Left lung (tissue), 10 donors: ENCODE results near the gene E2F3. TPM values are rescaled to one million over a fixed set of nuclear protein-coding genes. Genes with fewer than 3 reads are reported as not detected.

ENCODE experiments used
- ATAC-seq: fragments of 200-7000 bp; cut with Tn5 transposase; one replicate; pipeline ENCODE4 v1.9.1; 2020; ENCODE audit warnings: moderate library complexity
- DNase-seq, 4 donors: peaks; one replicate each; pipeline ENCODE4 v3.0.0-alpha.2; 2013 to 2020
- H3K27ac ChIP-seq, 2 donors: fragments of 200-600 bp; sonication (generic) in 1 of 2; one replicate each; pipeline versions ENCODE4 v1.5.0 to v1.8.0; 2020 to 2021
- H3K27me3 ChIP-seq, 2 donors: fragments of 200-600 bp; sonication (generic) in 1 of 2; one replicate each; pipeline versions ENCODE4 v1.5.0 to v1.8.0; 2020 to 2021
- H3K36me3 ChIP-seq, 2 donors: fragments of 200-600 bp; sonication (generic) in 1 of 2; one replicate each; pipeline versions ENCODE4 v1.5.0 to v1.8.0; 2020 to 2021
- H3K4me1 ChIP-seq, 2 donors: fragments of 200-600 bp; one replicate each; pipeline ENCODE4 v1.8.0; 2021
- H3K4me3 ChIP-seq, 2 donors: fragments of 200-600 bp; sonication (generic) in 1 of 2; one replicate each; pipeline versions ENCODE4 v1.5.0 to v1.8.0; 2020 to 2021; ENCODE audit warnings: mild to moderate bottlenecking in 1 of 2
- H3K9me3 ChIP-seq, 2 donors: fragments of 200-600 bp; sonication (generic) in 1 of 2; one replicate each; pipeline versions ENCODE4 v1.5.0 to v1.8.0; 2020 to 2021
- intact Hi-C, 2 donors: fragments of 100-400 bp; cut with DNase I; formaldehyde crosslinking; loops; one replicate each; pipeline versions ENCODE4 v1.11.2 to v1.14.2; 2022
- polyA plus RNA-seq, 6 donors: library from polyadenylated mRNA; unstranded; fragments of 120-200 nt; gene quantifications; one replicate each; pipeline ENCODE4 v1.2.1, GENCODE V29; 2013; ENCODE audit not compliant: insufficient read length in 6 of 6
- total RNA-seq, 2 donors: library from RNA; stranded (reverse); fragmentation: NEBNext Ultra II Directional; extraction: Animal tissue kit (Norgen Biotek cat#: 25700); gene quantifications; one replicate each; pipeline ENCODE4 v1.2.1, GENCODE V29; 2021
- TF ChIP-seq, protein P1 (sequence below), 2 donors: fragments of 200-600 bp; sonication (generic) in 1 of 2; IDR thresholded peaks; one replicate each; pipeline versions ENCODE4 v1.5.0 to v1.8.0; 2021; ENCODE audit warnings: antibody characterized with exemption in 2 of 2
- donor health status: DM: no; HTN: yes; CAD: no.
- donor health status: DM: no; HTN: no; CAD: no.

Gene E2F3
- total and polyA plus RNA-seq, 8 donors: 11.4 to 18.6 (median 15.1) TPM

GRCh38 chr6:20400456-20401204 is 1.0 kb upstream of the E2F3 start:
- peak overlapping the region; percentile 57 to 87 for H3K4me3 ChIP-seq
- no peak for ATAC-seq
- DNase-seq: peak; percentile 8 to 76 (median 38)
- H3K27ac ChIP-seq: peak overlapping the region; percentile 64 to 86
- intact Hi-C loops: no loop called here
- H3K4me1 ChIP-seq: peaks cover 0 to 24% of the 10 kb centered on the region in 2 donors
- no peaks in the 10 kb centered on the region for H3K9me3 ChIP-seq
- H3K36me3 ChIP-seq: no peaks in the 10 kb centered on the region
- TF ChIP-seq, protein P1, sequence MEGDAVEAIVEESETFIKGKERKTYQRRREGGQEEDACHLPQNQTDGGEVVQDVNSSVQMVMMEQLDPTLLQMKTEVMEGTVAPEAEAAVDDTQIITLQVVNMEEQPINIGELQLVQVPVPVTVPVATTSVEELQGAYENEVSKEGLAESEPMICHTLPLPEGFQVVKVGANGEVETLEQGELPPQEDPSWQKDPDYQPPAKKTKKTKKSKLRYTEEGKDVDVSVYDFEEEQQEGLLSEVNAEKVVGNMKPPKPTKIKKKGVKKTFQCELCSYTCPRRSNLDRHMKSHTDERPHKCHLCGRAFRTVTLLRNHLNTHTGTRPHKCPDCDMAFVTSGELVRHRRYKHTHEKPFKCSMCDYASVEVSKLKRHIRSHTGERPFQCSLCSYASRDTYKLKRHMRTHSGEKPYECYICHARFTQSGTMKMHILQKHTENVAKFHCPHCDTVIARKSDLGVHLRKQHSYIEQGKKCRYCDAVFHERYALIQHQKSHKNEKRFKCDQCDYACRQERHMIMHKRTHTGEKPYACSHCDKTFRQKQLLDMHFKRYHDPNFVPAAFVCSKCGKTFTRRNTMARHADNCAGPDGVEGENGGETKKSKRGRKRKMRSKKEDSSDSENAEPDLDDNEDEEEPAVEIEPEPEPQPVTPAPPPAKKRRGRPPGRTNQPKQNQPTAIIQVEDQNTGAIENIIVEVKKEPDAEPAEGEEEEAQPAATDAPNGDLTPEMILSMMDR (IDR thresholded peaks at IDR 0.05): peak; percentile 23 to 26
- no peaks in the 10 kb centered on the region for H3K27me3 ChIP-seq

DNA sequence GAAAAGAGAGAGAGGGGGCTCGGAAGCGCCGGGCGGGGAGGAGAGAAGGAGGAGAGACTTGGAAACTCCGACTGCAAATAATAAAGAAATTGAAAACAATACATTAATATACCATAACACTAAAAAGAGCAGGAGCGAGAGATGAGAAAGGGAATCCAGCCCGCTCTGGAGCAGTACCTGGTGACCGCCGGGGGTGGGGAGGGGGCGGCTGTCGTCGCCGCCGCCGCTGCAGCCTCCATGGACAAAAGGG is 338 bp downstream of the E2F3 start:
- ATAC-seq: no peak
- no peaks in the 10 kb centered on the region for H3K36me3 ChIP-seq
- DNase-seq: no peak
- H3K4me3 ChIP-seq: peak overlapping the region; percentile 76 to 87
- intact Hi-C loops: no loop called here
- H3K4me1 ChIP-seq: peaks cover 0 to 34% of the 10 kb centered on the region in 2 donors
- H3K27ac ChIP-seq: peak overlapping the region; percentile 91 to 96
- H3K27me3 ChIP-seq: no peaks in the 10 kb centered on the region
- no peaks in the 10 kb centered on the region for H3K9me3 ChIP-seq
- TF ChIP-seq, protein P1 (IDR thresholded peaks at IDR 0.05): no peak

DNA sequence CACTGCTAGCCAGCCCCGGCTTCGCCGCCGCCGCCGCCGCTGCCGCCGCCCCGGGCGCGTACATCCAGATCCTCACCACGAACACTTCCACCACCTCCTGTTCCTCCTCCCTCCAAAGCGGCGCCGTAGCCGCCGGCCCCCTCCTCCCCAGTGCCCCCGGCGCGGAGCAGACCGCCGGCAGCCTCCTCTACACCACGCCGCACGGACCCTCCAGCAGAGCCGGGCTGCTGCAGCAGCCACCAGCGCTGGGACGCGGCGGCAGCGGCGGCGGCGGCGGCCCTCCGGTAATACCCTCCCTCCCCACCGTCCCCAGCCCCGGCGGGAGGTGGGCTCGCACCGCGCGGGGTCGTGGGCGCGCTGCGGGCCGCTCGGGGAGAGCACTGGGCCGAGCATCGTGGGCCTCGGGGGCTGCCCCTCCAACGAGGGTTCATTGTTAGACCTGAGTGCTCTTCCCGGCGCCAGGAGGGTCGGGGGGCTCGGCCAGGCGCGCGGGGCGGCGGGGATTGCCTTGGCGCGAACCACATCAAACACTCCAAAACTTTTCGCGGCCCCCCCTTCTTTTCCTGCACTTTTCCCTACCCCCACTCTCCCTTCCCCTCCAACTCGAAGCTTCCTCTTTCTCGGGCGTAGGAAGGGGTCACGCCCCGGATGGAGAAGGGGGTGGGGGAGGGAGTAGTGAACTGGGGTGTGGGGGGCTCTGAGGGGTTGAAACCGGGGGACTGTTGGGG is 827 bp downstream of the E2F3 start:
- Histone ChIP-seq H3K36me3 (no peaks in the 10 kb centered on the region), H3K9me3 (no peaks in the 10 kb centered on the region), H3K27ac (peak overlapping the region; percentile 91 to 96), H3K4me1 (peaks cover 0 to 39% of the 10 kb centered on the region in 2 donors), H3K4me3 (peak overlapping the region; percentile 76 to 87), H3K27me3 (no peaks in the 10 kb centered on the region)
- ATAC-seq (peak; percentile 30), DNase-seq (peak; percentile 36 to 91 (median 62))
- intact Hi-C loops: no loop called here
- TF ChIP-seq, protein P1 (IDR thresholded peaks at IDR 0.05): no peak

GRCh38 chr6:20403070-20403765 is 1.5 kb downstream of the E2F3 start:
- no peaks in the 10 kb centered on the region for H3K9me3 ChIP-seq
- H3K4me1 ChIP-seq: peaks cover 0 to 46% of the 10 kb centered on the region in 2 donors
- peak overlapping the region; percentile 76 to 87 for H3K4me3 ChIP-seq
- TF ChIP-seq, protein P1 (IDR thresholded peaks at IDR 0.05): no peak
- ATAC-seq (peak; percentile 72), DNase-seq (peak; percentile 65 to 100 (median 94))
- no peaks in the 10 kb centered on the region for H3K27me3 ChIP-seq
- H3K27ac ChIP-seq: peak overlapping the region; percentile 91 to 96
- H3K36me3 ChIP-seq: no peaks in the 10 kb centered on the region
- intact Hi-C loops: no loop called here
